GM21528 (cell line): Measurements from ENCODE around the gene CXCL16.

Source experiments
- ATAC-seq: cut with Tn5 transposase; IDR thresholded peaks from one replicate; pipeline ENCODE4 v1.9.1; 2021; ENCODE audit warnings: mild to moderate bottlenecking, moderate library complexity; ENCODE audit not compliant: unreplicated experiment, low FRiP score

CXCL16 gene, protein sequence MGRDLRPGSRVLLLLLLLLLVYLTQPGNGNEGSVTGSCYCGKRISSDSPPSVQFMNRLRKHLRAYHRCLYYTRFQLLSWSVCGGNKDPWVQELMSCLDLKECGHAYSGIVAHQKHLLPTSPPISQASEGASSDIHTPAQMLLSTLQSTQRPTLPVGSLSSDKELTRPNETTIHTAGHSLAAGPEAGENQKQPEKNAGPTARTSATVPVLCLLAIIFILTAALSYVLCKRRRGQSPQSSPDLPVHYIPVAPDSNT

DNA sequence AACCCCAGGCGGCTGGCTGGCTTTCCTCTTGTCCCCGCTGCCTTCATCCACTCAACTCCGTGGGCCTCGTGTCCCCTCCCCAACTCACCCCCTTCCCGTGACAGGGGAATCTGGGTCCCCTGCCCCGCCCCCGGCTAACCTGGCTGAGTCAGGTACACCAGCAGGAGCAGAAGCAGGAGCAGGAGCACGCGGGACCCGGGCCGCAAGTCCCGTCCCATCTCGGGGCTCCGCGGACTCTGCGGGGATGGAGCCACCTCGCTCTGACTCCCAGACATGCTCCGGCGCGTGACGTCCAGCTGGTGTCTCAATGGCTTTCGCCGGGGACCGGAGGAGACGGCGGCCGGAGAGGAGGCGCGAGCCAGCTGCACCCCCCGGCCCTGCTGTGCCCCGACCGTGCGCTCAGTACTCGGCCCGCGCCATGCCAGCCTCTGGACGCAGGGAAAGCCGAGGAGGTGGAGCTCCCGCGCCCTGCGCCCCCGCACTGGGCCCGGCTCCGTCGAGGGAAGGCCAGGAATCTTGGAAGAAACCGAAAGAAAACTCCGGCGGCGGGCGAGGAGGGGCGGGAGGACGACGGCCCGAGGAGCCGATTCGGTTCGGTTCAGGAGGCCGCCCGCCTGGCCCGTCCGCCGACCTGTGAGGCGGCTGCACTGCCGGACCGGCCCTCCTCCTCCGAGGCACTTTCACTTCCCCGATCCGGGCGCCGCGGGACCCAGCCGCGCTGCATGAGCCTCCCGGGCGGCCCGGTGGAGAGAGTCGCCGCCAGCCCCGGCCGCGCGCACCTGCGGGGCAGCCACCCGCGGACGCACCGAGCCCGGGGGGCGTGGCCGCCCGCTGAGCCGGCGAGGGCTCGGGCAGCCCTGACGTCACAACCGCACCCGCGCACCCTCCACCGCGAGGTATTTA is at the start of gene CXCL16, which contains the start of gene ZMYND15:
Gene CXCL16 (minus strand): TSS at position 807 of the 903 bp plus-strand sequence. CDS start 589 bp downstream, at position 218.
Gene ZMYND15 (plus strand): TSS at position 712 of the 903 bp plus-strand sequence. CDS start 716 bp downstream, outside the sequence.
- no peak for ATAC-seq

DNA sequence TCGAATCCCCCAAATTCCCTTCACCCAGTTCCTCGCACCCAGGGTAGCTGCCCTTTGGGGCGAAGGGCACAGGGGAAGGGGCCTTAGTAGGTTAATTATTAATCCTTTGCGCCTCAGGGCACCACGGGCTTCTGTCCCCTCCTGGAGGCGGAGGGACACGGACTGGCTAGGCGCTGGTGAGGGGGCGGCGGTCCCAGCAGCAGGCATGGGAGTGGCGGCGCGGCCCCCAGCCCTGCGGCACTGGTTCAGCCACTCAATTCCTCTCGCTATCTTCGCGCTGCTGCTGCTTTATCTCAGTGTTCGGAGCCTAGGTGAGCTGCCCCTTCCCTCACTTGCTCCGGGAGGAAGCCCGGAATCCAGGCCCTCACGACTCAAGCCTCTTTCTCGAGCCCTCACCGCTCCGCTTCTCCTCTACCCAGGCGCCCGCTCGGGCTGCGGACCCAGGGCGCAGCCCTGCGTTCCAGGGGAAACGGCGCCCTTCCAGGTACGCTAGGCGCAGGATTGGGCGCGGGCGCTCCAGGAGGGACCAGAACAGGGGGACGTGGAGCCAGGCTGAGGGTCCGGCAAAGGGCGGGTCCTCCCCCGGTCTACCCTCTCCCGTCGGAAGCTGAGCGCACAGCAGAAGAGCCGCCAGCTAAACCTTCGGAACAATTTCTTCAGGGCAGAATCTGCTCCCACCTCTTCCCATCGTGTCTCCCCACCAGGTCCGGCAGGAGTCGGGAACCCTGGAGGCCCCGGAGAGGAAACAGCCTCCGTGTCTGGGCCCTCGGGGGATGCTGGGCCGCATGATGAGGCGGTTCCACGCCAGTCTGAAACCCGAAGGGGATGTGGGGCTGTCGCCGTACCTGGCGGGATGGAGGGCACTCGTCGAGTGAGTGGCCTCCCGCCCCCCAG is 49.3 kb upstream of the CXCL16 start, which contains the start of gene GLTPD2:
Gene GLTPD2 (plus strand): TSS at position 158 of the 894 bp plus-strand sequence. CDS start 48 bp downstream, at position 206.
- no peak for ATAC-seq

DNA sequence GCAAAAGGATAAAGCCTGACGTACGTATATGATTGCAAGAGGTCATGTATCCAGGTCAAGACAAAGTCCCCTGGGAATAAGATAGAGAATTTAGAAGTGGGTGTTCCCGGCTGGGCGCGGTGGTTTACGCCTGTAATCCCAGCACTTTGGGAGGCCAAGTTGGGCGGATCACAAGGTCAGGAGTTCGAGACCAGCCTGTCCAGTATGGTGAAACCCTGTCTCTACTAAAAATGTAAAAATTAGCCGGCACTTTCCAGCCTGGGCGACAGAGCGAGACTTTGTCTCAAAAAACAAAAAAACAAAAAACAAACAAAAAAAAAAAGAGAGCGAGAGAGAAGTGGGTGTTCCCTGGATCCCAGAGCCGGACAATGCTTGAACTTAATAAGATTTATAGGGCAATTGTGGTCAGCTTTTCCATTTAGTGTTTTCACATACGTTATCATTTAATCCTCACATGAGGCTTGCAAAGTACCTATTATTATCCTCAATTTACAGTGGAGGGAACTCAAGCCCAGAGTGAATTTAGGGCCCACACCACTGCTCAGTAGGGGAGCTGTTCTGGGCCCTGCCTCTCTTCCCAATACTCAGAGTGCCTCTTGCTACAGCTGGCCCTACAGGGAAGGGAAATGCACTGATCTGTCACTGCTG is 48.6 kb upstream of the CXCL16 start:
- ATAC-seq, result no peak

DNA sequence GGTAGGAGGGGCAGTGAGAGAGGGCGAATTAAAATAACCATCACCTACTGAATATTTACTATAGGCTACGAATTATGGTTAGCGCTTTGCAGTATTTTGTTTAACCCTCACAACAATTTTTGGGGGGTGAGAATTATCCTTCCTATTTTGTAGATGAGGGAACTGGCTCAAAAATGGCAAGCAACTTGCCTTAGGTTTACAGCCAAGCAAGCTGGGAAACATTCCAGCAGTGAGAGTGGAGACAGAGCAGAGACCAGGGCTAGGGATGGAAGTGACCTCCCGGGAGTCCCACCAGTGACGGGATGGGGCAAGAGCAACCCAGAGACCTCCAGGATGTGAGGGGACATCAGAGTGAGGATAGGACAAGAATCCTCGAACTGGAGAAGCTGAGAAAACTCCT is 46.8 kb upstream of the CXCL16 start:
- no peak for ATAC-seq

DNA sequence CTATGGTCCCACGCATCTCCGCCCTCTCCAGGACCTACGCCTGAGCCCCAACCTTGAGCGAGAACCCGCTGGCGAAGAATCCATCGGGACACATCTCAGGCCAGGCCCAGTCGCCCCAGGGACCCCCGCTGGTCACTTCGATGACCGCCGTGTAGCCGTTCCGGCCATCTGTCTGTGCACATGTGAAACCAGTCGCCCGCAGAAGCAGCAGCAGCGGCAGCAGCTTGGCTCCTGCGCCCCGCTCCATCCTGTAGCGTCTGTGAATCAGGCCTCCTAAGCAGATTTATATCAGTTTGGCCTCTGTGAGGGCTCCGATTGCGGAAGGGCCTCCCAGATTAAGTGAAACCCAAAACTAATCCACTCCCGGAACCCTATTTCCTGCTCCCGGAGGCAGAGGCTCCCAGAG is 46.4 kb upstream of the CXCL16 start, which contains the start of gene VMO1:
Gene VMO1 (minus strand): TSS at position 259 of the 406 bp plus-strand sequence. CDS start 12 bp downstream, at position 247.
- ATAC-seq, result no peak

DNA sequence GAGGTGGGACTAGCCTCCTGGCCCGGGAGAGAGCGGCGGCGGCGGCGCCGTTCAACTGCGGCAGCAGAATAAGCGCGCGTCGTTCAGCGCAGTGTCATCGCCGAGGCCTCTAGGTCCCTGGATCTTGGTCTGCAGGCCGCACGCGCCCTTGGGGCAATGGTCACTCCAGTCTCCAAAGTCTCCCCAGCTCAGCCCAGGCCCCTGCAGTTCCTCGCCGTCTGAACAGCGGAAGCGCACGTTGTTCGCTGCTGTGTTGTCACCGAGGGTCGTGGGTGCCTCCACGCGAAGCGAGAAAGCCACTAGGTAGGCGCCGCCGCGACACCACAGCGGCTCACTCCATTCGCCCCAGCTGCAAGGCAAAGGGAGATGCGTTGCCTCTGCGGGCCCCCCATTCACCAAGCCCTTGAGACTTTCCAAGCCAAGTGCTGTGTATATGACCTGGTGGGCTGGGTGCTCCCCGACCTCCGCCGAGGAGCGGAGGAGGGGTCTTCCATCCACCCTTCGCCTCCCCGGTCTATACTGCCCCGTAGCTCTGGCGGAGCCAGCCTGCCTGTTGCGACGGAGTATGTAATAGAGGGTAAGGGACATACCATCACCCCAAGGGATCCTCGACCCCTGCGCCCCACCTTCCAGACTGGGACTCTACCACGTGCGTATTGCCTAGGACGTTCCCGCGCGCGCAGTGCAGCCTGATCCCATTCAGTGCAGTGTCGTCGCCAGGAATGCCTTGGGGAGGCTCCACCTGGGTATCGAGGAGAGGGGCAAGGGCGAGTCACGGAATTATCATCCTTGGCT is 45.8 kb upstream of the CXCL16 start:
- no peak for ATAC-seq

DNA sequence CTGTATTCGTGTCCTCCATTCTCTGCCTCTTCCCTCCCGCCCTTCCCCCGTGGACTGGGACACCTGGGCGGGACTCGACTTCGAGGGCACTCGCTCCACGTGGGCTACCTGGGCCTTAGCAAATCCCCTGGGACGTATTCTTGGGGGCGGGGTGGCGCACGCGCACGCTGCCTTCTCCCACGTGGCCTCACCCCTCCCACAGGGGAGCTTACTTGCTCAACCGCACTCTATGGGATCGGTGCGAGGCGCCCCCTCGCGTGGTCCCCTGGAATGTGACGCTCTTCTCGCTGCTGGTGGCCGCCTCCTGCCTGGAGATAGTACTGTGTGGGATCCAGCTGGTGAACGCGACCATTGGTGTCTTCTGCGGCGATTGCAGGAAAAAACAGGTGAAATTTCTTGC is 42.9 kb upstream of the CXCL16 start:
- no peak for ATAC-seq

DNA sequence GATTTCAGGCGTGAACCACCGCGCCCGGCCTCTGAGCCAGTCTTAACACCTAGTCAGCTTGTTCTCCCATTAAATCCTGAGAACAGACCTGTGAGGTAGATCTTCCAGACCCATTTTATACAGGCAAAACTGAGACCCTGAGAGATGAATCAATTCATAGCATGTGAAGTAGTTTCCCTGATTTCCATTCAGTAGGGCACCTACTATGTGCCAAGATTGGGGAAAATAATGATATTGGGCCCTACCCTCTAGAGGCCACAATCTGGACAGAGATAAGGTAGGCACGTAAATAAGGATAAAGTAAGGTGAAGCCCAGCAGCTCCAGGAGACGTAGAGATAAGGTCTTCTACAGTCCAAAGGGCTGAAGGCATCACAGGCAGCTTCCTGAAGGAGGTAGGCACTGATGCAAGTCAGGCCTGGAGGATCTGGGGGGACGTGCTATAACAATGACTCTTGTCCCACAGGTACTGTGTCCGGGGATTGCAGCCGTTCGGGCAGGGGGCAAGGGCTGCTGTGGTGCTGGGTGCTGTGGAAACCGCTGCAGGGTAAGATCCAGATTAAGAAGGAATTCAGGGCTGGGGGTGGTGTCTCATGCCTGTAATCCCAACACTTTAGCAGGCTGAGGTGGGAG is 40.7 kb upstream of the CXCL16 start:
- no peak for ATAC-seq

DNA sequence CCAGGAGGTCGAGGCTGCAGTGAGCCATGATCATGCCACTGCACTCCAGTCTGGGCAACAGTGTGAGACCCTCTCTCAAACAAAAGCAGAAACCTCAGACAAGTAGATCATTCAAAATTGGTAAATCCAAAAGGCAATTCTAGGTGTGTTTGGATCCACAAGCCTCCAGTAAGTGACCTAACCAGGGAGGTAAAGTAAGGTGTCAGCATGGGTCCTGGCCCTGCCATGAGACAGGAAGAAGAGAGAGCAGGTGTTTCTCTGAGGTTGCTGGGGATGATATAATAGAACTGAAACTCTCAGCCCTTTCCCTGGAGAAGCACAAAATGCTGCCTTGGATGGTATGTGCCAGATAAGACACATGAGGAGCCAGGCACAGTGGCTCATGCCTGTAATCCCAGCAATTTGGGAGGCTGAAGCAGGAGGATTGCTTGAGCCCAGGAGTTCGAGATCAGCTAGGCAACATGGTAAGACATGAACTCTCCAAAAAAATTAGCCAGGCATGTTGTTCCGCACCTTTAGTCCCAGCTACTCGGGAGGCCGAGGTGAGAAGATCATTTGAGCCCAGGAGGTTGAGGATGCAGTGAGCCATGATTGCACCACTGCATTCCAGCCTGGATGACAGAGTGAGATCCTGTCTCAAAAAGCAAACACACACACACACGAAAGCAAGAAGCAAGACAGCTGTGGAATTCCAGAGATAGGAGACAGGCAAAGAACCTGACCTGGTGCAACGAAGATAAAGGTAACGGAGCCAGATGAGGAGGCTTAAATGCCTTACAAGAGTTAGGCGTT is 38.4 kb upstream of the CXCL16 start:
- no peak for ATAC-seq

DNA sequence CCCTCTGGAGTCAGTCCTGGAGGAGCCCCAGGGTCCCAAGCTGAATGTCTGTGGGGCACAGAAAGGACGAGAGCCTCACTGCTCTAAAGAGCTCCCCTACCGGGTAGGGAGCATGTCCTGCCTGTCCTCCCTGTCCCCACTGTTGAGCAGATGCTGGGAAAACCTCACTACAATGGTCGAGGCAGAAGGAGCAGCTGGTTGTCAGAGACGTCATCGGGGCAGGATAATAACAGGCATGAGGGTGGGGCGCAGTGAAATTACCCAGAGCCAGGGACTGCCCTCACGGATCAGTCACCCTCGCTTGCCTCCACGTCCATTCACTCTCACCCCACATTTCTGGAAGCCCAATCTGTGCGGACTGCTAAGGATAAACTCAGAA is 32.5 kb upstream of the CXCL16 start:
- ATAC-seq, result no peak

DNA sequence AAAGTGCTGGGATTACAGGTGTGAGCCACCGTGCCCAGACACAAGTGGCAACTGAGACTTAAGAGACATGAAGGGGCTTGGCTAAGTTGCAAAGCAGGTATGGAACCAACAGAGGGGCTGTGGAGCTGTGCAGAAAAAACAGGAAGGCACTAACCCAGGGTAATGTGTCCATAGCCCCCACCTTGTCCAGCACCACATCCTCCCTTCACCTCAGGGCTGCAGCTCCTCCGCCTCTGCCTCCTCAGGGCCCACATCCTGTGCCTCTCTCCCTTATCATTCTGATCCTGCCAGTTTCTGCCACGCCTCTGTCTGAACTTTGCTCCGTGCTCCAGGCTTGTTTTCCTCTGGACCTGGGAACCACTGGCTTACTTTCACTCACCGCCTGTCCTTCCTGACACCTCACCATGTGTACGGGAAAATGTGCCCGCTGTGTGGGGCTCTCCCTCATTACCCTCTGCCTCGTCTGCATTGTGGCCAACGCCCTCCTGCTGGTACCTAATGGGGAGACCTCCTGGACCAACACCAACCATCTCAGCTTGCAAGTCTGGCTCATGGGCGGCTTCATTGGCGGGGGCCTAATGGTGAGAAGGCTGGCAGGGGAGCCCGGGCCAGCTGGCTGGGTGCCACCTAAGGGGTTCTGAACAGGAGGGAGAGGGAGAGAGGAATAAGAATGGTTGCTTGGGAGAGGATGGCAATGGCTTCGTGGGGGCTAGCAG is 31.9 kb upstream of the CXCL16 start, which contains the start of gene TM4SF5:
Gene TM4SF5 (plus strand): TSS at position 368 of the 716 bp plus-strand sequence. CDS start 37 bp downstream, at position 405.
- ATAC-seq, result no peak

DNA sequence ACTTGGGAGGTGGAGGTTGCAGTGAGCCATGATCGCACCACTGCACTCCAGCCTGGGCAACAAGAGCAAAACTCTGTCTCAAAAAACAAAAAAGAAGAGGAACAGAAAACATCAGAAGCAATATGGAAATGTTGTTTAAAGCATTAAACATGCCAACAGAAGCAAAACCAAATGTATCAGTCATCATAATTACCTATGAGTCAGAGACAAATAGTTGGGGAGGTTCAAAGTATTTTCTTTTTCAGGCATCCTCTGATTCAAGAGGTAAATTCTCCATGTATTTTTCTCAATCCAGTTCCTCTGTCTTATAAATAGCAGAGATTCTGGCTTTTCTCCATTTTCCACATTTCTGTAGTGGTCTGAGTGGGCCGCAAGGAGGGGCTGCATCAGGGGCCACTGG is 29.9 kb upstream of the CXCL16 start:
- ATAC-seq, result no peak

DNA sequence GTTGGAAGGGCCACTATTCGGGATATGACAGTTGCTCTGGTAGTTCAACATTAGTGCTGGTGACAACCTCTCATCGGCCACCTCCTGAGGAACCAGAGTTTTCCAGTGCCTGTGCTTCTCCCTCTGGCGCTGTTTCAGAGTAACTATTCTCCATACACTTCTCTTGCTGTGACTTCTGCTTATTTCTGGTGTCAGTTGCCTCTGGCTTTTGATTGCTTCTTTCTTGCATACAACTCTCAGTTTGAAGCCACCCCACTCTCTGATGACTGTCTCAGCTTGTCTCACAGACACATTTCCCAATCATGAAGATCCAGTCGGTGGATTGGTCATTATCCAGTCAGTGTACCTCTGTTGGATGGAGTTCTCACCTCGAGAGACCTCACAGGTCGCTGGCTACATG is 28.6 kb upstream of the CXCL16 start:
- no peak for ATAC-seq

DNA sequence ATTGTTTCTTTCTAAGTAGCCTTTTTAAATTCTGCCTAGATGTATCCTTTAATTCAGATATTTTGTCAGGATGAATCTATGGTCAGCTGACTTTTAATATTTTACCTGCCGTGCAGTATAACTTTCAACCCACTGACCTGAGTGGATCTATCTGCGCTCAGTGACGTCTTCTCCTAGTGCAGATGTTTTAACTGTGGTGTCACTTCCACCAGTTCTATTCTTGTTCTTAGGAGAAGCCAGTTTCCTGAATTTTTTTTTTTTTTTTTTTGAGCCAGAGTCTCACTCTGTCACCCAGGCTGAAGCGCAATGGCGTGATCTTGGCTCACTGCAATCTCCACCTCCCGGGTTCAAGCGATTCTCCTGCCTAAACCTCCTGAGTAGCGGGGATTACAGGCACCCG is 27.0 kb upstream of the CXCL16 start:
- no peak for ATAC-seq

DNA sequence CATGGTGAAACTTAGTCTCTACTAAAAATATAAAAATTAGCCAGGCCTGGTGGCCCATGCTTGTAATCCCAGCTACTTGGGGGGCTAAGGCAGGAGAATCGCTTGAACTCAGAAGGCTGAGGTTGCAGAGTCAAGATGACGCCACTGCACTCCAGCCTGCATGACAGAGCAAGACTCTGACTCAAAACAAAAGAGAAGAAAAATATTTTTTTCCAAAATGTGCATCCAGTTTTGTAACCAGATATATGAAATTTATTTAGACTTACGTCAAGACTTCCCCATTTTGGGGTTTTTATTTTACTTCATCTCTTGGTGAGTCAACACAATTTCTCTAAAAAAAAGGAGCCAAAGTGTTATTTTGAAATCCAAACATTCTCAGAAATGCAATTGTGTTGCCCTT is 26.5 kb upstream of the CXCL16 start:
- no peak for ATAC-seq

DNA sequence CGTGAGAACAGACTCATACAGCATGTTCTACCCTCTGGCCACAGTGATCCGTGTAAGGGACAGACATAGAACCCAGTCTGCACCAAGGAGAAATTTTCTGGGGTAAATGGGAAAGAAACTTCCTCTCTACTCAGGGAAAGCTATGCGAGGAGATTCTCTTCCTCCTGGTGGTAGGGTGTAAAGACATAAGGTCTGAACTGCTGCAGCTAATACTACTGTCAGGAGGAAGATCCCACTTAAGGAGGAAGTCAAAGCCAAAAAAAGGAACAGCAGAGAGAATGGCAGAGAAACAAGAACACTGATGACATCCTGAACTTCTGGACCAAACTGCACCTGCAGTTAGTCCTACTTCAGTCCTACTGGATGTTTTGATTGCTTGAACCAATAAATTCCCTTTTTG is 24.9 kb upstream of the CXCL16 start:
- no peak for ATAC-seq

DNA sequence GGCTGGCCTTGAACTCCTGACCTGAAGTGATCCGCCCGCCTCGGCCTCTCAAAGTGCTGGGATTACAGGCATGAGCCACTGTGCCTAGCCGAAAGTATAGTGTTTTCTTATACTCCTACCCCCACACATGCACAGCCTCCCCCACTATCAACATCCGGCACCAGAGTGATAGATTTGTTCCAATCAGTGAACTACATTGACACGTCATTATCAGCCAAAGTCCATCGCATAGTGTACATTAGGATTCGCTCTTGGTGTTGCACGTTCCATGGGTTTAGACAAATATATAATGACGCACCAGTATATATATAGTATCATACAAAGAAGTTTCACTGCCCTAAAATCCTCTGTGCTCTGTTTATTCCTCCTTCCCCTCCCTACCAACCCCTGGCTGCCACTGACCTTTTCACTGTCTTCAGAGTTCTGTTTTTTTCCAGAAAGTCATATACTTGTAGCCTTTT is 20.1 kb upstream of the CXCL16 start:
- no peak for ATAC-seq
